K562 (cell line): Measurements from ENCODE around the gene C12orf42. TPM values are rescaled to one million over a fixed set of nuclear protein-coding genes. Genes with fewer than 3 reads are reported as not detected.

Source experiments
- BCLAF1 ChIP-seq, 2 experiments: fragments of 450-650 bp in 1 of 2; IDR thresholded peaks; 2 replicates each; pipeline ENCODE4 v1.6.1; 2011 to 2017; ENCODE audit warnings: low read depth in 2 of 2, antibody characterized with exemption in 1 of 2, borderline replicate concordance in 1 of 2, low read length in 1 of 2, mild to moderate bottlenecking in 1 of 2, mixed read lengths in 1 of 2; ENCODE audit not compliant: control insufficient read depth in 1 of 2
- MYC ChIP-seq, 2 experiments: fragments of 250-450 bp in 1 of 2; sonication (Bioruptor Pico) in 1 of 2; IDR thresholded peaks; 2 replicates each; pipeline versions ENCODE4 v1.5.1 to v1.6.1; 2012 to 2021; ENCODE audit warnings: low read depth in 2 of 2, borderline replicate concordance in 1 of 2, improper control_type of control experiment in 1 of 2, low read length in 1 of 2, mild to moderate bottlenecking in 1 of 2, moderate library complexity in 1 of 2
- ZBTB49 ChIP-seq: sonication (generic); formaldehyde crosslinking; IDR thresholded peaks from 2 replicates; pipeline ENCODE4 v1.8.0; 2022; ENCODE audit warnings: missing genetic modification reagents, mild to moderate bottlenecking, borderline replicate concordance
- ZC3H11A ChIP-seq: IDR thresholded peaks from 2 replicates; pipeline ENCODE4 v1.6.1; 2012; ENCODE audit warnings: low read depth, low read length, improper control_type of control experiment
- ZFP36 ChIP-seq: fragments of 150-350 bp; IDR thresholded peaks from 2 replicates; pipeline ENCODE4 v1.6.1; 2018; ENCODE audit warnings: low read length, low read depth; ENCODE audit not compliant: partially characterized antibody
- ZNF316 ChIP-seq: fragments of 450-650 bp; IDR thresholded peaks from 2 replicates; pipeline ENCODE4 v1.6.1; 2016
- ZNF512 ChIP-seq: IDR thresholded peaks from 2 replicates; pipeline ENCODE4 v1.6.1; 2016; ENCODE audit warnings: missing genetic modification characterization, missing compliant biosample characterization
- ZNF717 ChIP-seq: fragments of 250-450 bp; sonication (Bioruptor Pico); IDR thresholded peaks from 2 replicates; pipeline ENCODE4 v1.5.0; 2021
- polyA plus RNA-seq, 8 experiments: library from polyadenylated mRNA; depleted of rRNA in 4 of 8; stranded (reverse) in 5 of 8; unstranded in 3 of 8; fragments of >200 nt; fragmentation: Nextera tagmentation in 2 of 8; fragmentation: Illumina TruSeq in 1 of 8; extraction: Ambion mirVana in 2 of 8; extraction: Trizol in 1 of 8; gene quantifications; 2 replicates each; pipeline versions ENCODE4 v1.2.1 to v1.2.3, GENCODE V29; 2011 to 2014; ENCODE audit warnings: inconsistent platforms in 1 of 8, missing spikeins in 1 of 8
- total RNA-seq, 7 experiments: library from RNA; depleted of rRNA in 6 of 7; stranded (reverse); fragments of >200 nt in 6 of 7; fragmentation: Illumina TruSeq in 2 of 7; extraction: Trizol in 2 of 7; gene quantifications; 2 replicates each; pipeline versions ENCODE4 v1.2.1 to v1.2.3, GENCODE V29; 2011 to 2021; ENCODE audit warnings: low replicate concordance in 1 of 7

Gene C12orf42
- total and polyA plus RNA-seq, 9 of the 15 experiments (the other 6 are each of a cell fraction or from before 2014, with no cell fraction given) = not detected

GRCh38 chr12:103494051-103494733, 1.6 kb downstream of the C12orf42 start (continued):
- no peak for TF ChIP-seq ZBTB49
- TF ChIP-seq ZC3H11A = no peak
- TF ChIP-seq ZNF316 = no peak
- TF ChIP-seq BCLAF1 (IDR thresholded peaks at IDR 0.05; ENCODE audit: borderline replicate concordance in 1 of 2, control insufficient read depth in 1 of 2, low read depth in 2 of 2, low read length in 1 of 2) = no peak
- no peak for TF ChIP-seq ZNF717 (CRISPR knock-in tag)
- TF ChIP-seq ZFP36 = no peak
- TF ChIP-seq MYC (IDR thresholded peaks at IDR 0.05; ENCODE audit: low read depth, low read length) = no peak
- no peak for TF ChIP-seq MYC (CRISPR knock-in tag; IDR thresholded peaks at IDR 0.05; ENCODE audit: borderline replicate concordance, low read depth)
- no peak for TF ChIP-seq ZNF512 (tag)
